HG03039 (cell line): ENCODE results near the gene PLK5.

Experiments used
- ATAC-seq: cut with Tn5 transposase; IDR thresholded peaks from one replicate; pipeline ENCODE4 v1.9.1; 2021; ENCODE audit warnings: mild to moderate bottlenecking, moderate library complexity; ENCODE audit not compliant: unreplicated experiment

PLK5 gene

DNA sequence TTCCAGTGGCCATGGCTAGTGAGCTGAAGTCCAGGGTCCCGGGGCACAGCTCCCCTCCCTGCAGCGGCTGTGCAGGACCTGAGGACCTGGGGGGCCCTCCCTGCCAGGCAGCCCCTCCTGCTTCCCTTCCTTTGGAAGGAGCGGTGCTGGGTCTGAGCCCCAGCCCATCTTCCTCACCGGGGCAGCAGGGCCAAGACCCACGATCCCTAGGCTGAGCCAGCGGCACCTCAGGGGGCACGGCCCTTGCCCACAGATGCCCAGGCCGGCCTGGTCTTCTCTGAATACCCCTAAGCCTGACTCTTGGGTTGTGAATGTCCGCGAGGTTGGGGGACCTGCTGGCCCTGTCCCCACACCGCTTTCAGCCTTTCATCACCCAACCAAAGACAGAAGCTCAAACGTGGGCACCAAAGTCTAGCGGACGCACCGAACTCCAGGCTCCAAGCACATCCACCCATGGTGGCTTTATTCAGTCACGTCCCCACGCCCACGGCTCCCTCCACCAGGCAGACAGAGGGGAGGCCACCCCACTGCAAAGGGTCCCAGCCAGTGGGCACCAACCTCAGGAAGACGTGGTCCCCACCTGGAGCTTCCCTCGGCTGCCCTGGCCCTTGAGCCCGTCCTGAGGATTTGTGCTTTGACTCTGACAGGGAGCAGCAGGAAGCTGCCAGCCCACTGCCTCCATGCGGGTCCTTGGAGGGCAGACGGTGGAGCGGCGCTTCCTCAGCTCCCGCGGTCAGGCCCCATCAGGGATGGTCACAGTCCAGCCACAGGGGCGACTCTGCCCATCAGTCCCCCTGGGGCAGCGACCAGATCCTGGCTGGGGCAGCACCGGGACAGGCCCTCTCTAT lies 52.6 kb downstream of the PLK5 start:
- no peak for ATAC-seq

- no peak for ATAC-seq
These were observed 53.4 kb downstream of the PLK5 start for GRCh38 chr19:1577090-1577928.

DNA sequence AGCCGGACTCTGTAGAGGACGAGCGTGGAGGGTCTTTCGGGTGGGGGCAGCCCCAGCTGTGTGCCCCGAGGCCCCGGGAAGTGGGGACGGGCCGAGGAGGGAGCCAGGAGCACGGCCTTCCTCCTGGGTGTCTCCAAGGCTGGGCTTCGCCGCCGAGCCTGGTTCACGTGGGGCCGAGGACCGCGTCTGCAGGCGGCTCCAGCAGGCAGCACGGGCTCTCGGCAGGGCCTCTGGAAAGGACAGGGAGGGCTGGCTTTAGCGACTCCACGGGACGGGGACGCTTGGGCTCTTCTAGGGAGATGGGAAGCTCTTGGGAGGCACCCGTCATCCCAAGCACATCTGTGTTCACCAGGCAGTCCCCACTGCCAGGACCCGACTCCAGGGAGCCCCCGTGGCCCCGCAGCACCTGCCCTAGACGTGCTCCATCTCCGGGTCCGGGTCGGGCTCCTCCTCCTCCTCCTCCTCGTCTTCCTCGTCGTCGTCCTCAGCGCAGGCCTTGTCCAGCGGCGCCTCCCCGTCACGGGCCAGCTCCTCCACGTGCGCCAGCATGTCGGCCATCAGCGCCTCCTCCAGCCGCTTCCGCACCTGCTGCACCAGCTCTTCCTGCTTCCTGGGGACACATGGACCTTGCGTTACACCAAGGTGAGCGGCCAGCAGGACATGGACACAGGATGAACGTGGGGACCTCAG lies 54.2 kb downstream of the PLK5 start:
- no peak for ATAC-seq

DNA sequence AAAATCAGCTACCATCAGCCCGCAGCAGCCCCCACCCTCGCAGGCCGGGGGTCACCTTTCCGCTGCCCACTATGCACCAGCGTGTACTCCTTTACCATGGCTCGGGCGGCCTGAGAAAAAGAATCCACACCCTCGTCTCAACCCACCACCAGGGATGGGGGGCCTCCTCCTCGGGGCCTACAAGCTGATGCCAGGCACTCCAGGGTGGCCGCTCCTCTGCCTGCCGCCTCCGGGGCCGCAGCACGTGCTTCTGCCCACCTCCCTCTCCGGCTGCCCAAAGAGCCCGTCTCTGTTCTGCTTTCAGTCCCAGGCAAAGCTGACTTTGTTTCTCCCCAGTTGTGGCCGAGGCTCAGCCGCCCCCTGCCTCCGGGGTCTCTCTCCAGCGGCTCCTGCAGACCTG lies 55.3 kb downstream of the PLK5 start:
- no peak for ATAC-seq

DNA sequence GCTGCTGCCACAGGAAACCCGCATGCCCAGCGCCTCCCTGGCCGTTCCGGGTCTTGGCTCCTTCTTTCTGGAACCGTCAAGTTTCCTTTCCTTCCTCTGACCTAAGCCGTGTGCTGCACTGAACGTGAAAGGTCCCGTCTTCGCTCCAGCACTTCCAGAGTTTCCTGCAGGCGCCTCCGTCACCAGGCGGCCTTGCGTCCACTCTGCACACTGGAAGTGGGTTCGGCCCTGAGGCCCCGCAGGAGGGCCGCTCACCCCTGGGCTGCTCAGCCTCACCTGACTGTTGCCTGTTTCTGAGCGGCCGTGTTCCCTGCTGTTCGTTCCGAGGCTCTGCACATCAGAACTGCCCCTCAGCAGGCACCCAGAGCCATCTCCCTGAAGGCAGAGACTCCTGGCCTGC lies 56.5 kb downstream of the PLK5 start:
- no peak for ATAC-seq

GRCh38 chr19:1580957-1581356 lies 57.1 kb downstream of the PLK5 start:
- ATAC-seq: no peak

DNA sequence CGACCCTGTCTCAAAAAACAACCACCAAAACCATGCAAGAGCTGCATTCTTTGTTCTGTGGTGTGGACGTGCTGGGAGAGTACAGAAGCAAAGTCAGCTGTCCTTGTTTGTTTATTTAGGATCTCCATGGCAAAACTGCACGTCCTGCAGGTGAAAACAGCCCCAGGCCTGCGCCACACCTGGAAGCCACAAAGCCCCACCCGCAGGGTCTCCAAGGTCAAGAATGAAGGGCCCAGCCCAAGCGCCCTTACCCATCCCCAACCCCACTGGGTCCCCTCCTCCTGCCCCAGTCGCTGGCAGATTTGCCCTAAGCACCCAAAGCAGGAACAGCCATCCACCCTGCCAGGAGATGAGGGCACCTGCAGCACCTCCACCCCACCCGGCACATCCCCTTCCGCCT lies 58.3 kb downstream of the PLK5 start:
- no peak for ATAC-seq

- ATAC-seq: no peak
These were observed 60.8 kb downstream of the PLK5 start for GRCh38 chr19:1584500-1585242.

DNA sequence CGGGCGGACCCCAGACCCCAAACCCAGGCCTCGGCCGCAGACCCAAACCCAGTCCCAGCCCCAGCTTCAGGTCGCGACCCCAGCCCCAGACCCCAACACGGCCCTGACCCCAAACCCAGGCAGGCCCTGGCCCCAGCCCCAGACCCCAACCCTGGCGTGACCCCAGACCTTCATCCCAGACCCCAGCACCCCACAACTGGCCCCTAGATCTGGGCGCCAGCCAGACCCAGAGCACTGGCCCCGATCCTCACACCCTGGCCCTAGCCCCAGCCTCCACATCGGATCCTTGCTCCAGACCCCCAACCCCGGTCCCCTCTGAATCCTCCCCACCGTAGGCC lies 61.3 kb downstream of the PLK5 start:
- ATAC-seq: no peak
